ENCODE results near the gene DCUN1D1. TPM values are rescaled to one million over a fixed set of nuclear protein-coding genes. Genes with fewer than 3 reads are reported as not detected.

DCUN1D1 gene
- total and polyA plus RNA-seq, 2 of the 8 experiments (the other 6 are each of a cell fraction or from before 2014, with no cell fraction given): 6.8 to 70.3 TPM

- Histone ChIP-seq H2AK5ac (ENCODE audit: low read depth, low read length) (no peak overlapping the region), H3K23me2 (ENCODE audit: low read depth, low read length) (peaks cover 2% of the 10 kb centered on the region; the same call in 1 of the 2 replicates), H4K8ac (ENCODE audit: extremely low read depth, insufficient read depth, low read length) (no peak overlapping the region), H3K36me3 (ENCODE audit: control insufficient read depth in 2 of 4, insufficient read depth in 4 of 4, low read length in 3 of 4) (no peaks in the 10 kb centered on the region), H3K9me3 (ENCODE audit: insufficient read depth in 2 of 2, low read depth in 1 of 2, low read length in 1 of 2) (no peaks in the 10 kb centered on the region), H4K5ac (ENCODE audit: insufficient read length, low read depth, low read length) (no peak overlapping the region), H3K79me2 (ENCODE audit: control insufficient read depth in 1 of 2, insufficient read depth in 2 of 2, low read length in 2 of 2) (no peaks in the 10 kb centered on the region), H3K9ac (replicated peaks in 1 of 4; ENCODE audit: extremely low read depth in 1 of 4, low read depth in 3 of 4, low read length in 3 of 4) (no peak overlapping the region), H3K4ac (replicated peaks; ENCODE audit: insufficient read length, low read depth, low read length) (no peak overlapping the region), H2BK120ac (replicated peaks; ENCODE audit: low read depth, low read length) (no peak overlapping the region), H3K27me3 (replicated peaks in 1 of 4; ENCODE audit: control insufficient read depth in 3 of 4, extremely low read depth in 1 of 4, insufficient read depth in 3 of 4, low read length in 3 of 4) (no peaks in the 10 kb centered on the region), H3K4me1 (replicated peaks in 1 of 4; ENCODE audit: control insufficient read depth in 3 of 4, insufficient read depth in 4 of 4, low read length in 3 of 4) (peaks cover 0 to 4% (median 0%) of the 10 kb centered on the region in 4 experiments; a peak in 1 of 7 replicates), H2AFZ (ENCODE audit: low read length) (no peak overlapping the region), H3K18ac (ENCODE audit: extremely low read depth, low read length) (no peak overlapping the region), H3K27ac (ENCODE audit: low read depth, low read length) (no peak overlapping the region), H2BK20ac (ENCODE audit: low read length) (no peak overlapping the region), H4K91ac (replicated peaks; ENCODE audit: insufficient read length, low read length) (no peak overlapping the region), H3K56ac (replicated peaks; ENCODE audit: insufficient read length, low read depth, low read length) (no peak overlapping the region), H3K14ac (ENCODE audit: insufficient read length) (no peak overlapping the region), H3K23ac (ENCODE audit: insufficient read length) (no peak overlapping the region), H2BK12ac (ENCODE audit: low read depth, low read length) (no peak overlapping the region), H4K20me1 (replicated peaks in 1 of 2; ENCODE audit: control insufficient read depth in 1 of 2, insufficient read depth in 2 of 2, low read length in 2 of 2) (no peaks in the 10 kb centered on the region), H3K79me1 (ENCODE audit: low read depth, low read length) (no peaks in the 10 kb centered on the region), H2BK15ac (ENCODE audit: low read length) (no peak overlapping the region), H3K4me2 (ENCODE audit: insufficient read depth in 1 of 2, low read depth in 2 of 2, low read length in 2 of 2) (no peak overlapping the region), H3K4me3 (ENCODE audit: extremely low read depth in 1 of 4, insufficient read depth in 2 of 4, low read depth in 3 of 4, low read length in 4 of 4) (no peak overlapping the region), H2BK5ac (ENCODE audit: low read depth, low read length) (no peak overlapping the region)
- DNase-seq (ENCODE audit: low read depth in 1 of 2, low spot score in 2 of 2): no peak
- ChIA-PET POLR2A (ENCODE audit: partially characterized antibody) (no interaction called here), CTCF (ENCODE audit: partially characterized antibody) (interaction anchor here (0.6 kb wide), 1 partner anchor 1313 kb away, joined by 3 read pairs; no protein-coding TSS in a partner anchor)
- no peak for FAIRE-seq
- 88% methylated on average over 6 of the region's 6 CpGs; no CpG with 5 or more reads in 1 of the 2 experiments for WGBS, 2 experiments (ENCODE audit: extremely low coverage in 1 of 2, insufficient coverage in 1 of 2, insufficient read length in 1 of 2, insufficient replicate concordance in 2 of 2, low coverage in 1 of 2, low lambda C conversion rate in 2 of 2, missing lambda C conversion rate in 1 of 2)
- TF ChIP-seq MAX (IDR thresholded peaks at IDR 0.05): no peak
- TF ChIP-seq SP4 (IDR thresholded peaks at IDR 0.05; ENCODE audit: low read length): no peak
- no peak for TF ChIP-seq RNF2 (IDR thresholded peaks at IDR 0.05; ENCODE audit: borderline replicate concordance, low read depth, low read length, missing control alignments, poor library complexity, severe bottlenecking)
Observed at GRCh38 chr3:182986021-182986420, 5.7 kb upstream of the DCUN1D1 start.
